Testis (tissue), 2 donors: ENCODE data around the gene HTR4.

Experiments used
- CTCF ChIP-seq, 3 experiments: fragments of 450-650 bp in 2 of 3; fragments of 200-600 bp in 1 of 3; sonication (generic) in 1 of 3; IDR thresholded peaks; one replicate each; pipeline ENCODE4 v1.5.1; 2016 to 2019; ENCODE audit warnings: antibody characterized with exemption in 3 of 3, mild to moderate bottlenecking in 2 of 3, moderate library complexity in 1 of 3
- POLR2A ChIP-seq: fragments of 450-650 bp; IDR thresholded peaks from one replicate; pipeline ENCODE4 v1.6.1; 2017; ENCODE audit warnings: antibody characterized with exemption, mild to moderate bottlenecking, moderate library complexity

GRCh38 chr5:148512498-148512897, 141.8 kb downstream of the HTR4 start:
- TF ChIP-seq CTCF (IDR thresholded peaks at IDR 0.05): no peak
- no peak for TF ChIP-seq POLR2A
